PC-9 (cell line): ENCODE measurements around the gene HS3ST6.

Experiments used
- CTCF ChIP-seq: fragments of 200-600 bp; sonication (generic); conservative IDR thresholded peaks from 2 replicates; pipeline ENCODE4 v1.6.1; 2017; ENCODE audit warnings: mixed run types, antibody characterized with exemption, mild to moderate bottlenecking, moderate library complexity
- EZH2 ChIP-seq: fragments of 200-600 bp; sonication (generic); IDR thresholded peaks from 2 replicates; pipeline ENCODE4 v1.8.0; 2017; ENCODE audit warnings: antibody characterized with exemption, low read depth

DNA sequence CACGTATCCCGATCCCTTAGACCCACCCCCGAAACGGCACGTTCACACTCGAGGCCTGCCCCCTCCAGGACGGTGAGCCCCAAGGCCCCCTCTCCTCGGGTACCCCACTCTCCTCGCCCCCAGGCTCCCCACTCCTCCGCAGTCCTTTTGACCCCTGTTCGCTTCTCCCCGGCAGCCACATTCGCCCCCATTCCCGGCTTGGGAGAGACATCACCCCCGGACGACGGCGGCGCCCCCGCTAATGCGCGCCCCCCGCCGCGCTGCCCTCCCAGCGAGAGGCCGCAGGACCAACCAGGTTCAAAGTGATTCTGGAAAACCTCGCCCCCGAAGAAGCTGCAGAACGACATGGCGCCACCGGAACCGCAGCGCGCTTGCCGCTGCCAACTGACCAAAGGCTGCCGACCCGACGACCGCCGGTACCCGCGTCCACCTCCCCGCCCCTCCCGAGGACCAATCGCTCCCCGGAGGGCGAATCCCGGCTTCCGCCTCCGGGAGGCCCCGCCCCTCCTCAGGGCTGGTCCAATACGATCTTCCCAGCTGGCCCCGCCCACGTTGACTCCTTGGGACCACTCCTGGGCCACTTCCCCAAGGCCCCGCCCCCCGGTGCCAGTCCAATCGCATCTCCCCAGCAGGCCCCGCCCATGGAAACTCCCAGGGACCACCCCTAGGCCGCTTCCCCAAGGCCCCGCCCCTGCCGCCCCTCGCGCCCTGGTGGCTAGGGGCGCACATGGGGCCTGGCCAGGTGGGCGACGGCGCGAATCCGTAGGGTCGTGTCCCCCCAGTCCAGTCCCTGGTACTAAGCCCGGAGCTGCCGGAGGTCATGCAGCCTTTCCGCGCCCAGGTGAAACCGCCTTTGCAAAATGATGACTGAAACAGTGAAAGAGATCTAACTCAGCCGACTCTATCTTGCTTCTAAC lies 24.9 kb upstream of the HS3ST6 start, which contains the start of gene MSRB1:
- no peak for TF ChIP-seq CTCF
- TF ChIP-seq EZH2 = no peak
